ENCODE measurements around the gene CNOT1.

GRCh38 chr16:58499615-58500351, 129.8 kb downstream of the CNOT1 start, which contains the start of gene NDRG4:
- TF ChIP-seq CTCF (IDR thresholded peaks at IDR 0.05), result no peak
- no peak for TF ChIP-seq POLR2A (IDR thresholded peaks at IDR 0.05)
